SW 1271 (cell line): ENCODE measurements around the gene IL1A.

ENCODE experiments used
- DNase-seq, 2 experiments: peaks; one replicate each; lab custom pipeline; 2025; lab: John Stamatoyannopoulos, UW

The IL1A gene

GRCh38 chr2:112727276-112728028, 56.8 kb downstream of the IL1A start:
- no peak for DNase-seq

- peak; percentile 77 to 90 for DNase-seq
These were observed 57.7 kb downstream of the IL1A start for GRCh38 chr2:112726487-112727190.

GRCh38 chr2:112725545-112726457, 58.5 kb downstream of the IL1A start:
- no peak for DNase-seq

GRCh38 chr2:112724591-112725525, 59.4 kb downstream of the IL1A start:
- DNase-seq: peak in 1 of 2 experiments; percentile 40

- no peak for DNase-seq
These were observed 60.3 kb downstream of the IL1A start for GRCh38 chr2:112723995-112724394.
